Stimulated activated naive CD4-positive, alpha-beta T cell treated with Interleukin-2 at 50 U/mL for 16 hours (primary cell): ENCODE results near the gene ARID3C.
A peak's percentile ranks its signal among the peaks of the same experiment; 100 is the strongest.

ENCODE experiments used
- DNase-seq: peaks from one replicate; lab custom pipeline; 2025; lab: John Stamatoyannopoulos, UW

Gene ARID3C

GRCh38 chr9:34594177-34594576, 34.7 kb downstream of the ARID3C start:
- no peak for DNase-seq

GRCh38 chr9:34592895-34593601, 35.8 kb downstream of the ARID3C start:
- no peak for DNase-seq

GRCh38 chr9:34591917-34592866, 36.7 kb downstream of the ARID3C start:
- no peak for DNase-seq

- DNase-seq = peak; percentile 76
These were observed 37.5 kb downstream of the ARID3C start for GRCh38 chr9:34591248-34591916.

GRCh38 chr9:34590381-34591247, 38.3 kb downstream of the ARID3C start:
- DNase-seq = no peak

GRCh38 chr9:34589636-34590380, 39.1 kb downstream of the ARID3C start, which contains the start of gene CNTFR:
CNTFR (minus strand) TSS chr9:34589724; CDS start chr9:34568981, 20,743 bp downstream.
- no peak for DNase-seq

GRCh38 chr9:34588671-34589635, 39.9 kb downstream of the ARID3C start:
- no peak for DNase-seq

GRCh38 chr9:34587271-34587670, 41.6 kb downstream of the ARID3C start:
- DNase-seq = no peak

- DNase-seq = no peak
These were observed 42.8 kb downstream of the ARID3C start for GRCh38 chr9:34585946-34586669.

- DNase-seq = no peak
These were observed 43.9 kb downstream of the ARID3C start for GRCh38 chr9:34584970-34585369.

GRCh38 chr9:34582787-34583186, 46.1 kb downstream of the ARID3C start:
- DNase-seq = no peak

GRCh38 chr9:34581318-34581717, 47.5 kb downstream of the ARID3C start:
- no peak for DNase-seq

GRCh38 chr9:34580358-34580757, 48.5 kb downstream of the ARID3C start:
- no peak for DNase-seq

GRCh38 chr9:34579808-34580163, 49.1 kb downstream of the ARID3C start:
- DNase-seq = no peak

- no peak for DNase-seq
These were observed 49.6 kb downstream of the ARID3C start for GRCh38 chr9:34579104-34579807.

- no peak for DNase-seq
These were observed 50.4 kb downstream of the ARID3C start for GRCh38 chr9:34578241-34579103.
